Fibroblast of mammary gland (primary cell): ENCODE data around the gene AMPD3.
A peak's percentile ranks its signal among the peaks of the same experiment; 100 is the strongest.

Source experiments
- DNase-seq: peaks from one replicate; pipeline ENCODE4 v3.0.0-alpha.2; 2010; ENCODE audit warnings: low read depth
- H3K4me3 ChIP-seq: 2 replicates; pipeline ENCODE4 v1.5.1; 2011; ENCODE audit warnings: low read depth, mild to moderate bottlenecking, low read length, moderate library complexity; ENCODE audit not compliant: control insufficient read depth
- CTCF ChIP-seq: conservative IDR thresholded peaks from 2 replicates; pipeline ENCODE4 v1.5.1; 2011; ENCODE audit warnings: low read depth, low read length, inconsistent platforms; ENCODE audit not compliant: control insufficient read depth, insufficient read depth

The AMPD3 gene

GRCh38 chr11:10519630-10520029, 64.6 kb downstream of the AMPD3 start:
- no peak for TF ChIP-seq CTCF
- no peak for DNase-seq
- no peak overlapping the region for H3K4me3 ChIP-seq

- TF ChIP-seq CTCF: no peak
- no peak overlapping the region for H3K4me3 ChIP-seq
- DNase-seq: no peak
These were observed 65.5 kb downstream of the AMPD3 start for GRCh38 chr11:10520562-10520961.

- no peak for DNase-seq
- TF ChIP-seq CTCF: no peak
- H3K4me3 ChIP-seq: no peak overlapping the region
These were observed 67.2 kb downstream of the AMPD3 start for GRCh38 chr11:10522276-10522675.

GRCh38 chr11:10522921-10523320, 67.9 kb downstream of the AMPD3 start:
- DNase-seq: no peak
- no peak for TF ChIP-seq CTCF
- H3K4me3 ChIP-seq: no peak overlapping the region

GRCh38 chr11:10524471-10524870, 69.4 kb downstream of the AMPD3 start:
- no peak for DNase-seq
- no peak for TF ChIP-seq CTCF
- no peak overlapping the region for H3K4me3 ChIP-seq

GRCh38 chr11:10526974-10527918, 72.2 kb downstream of the AMPD3 start:
- no peak for TF ChIP-seq CTCF
- peak; percentile 34 for DNase-seq
- no peak overlapping the region for H3K4me3 ChIP-seq
